Mucosa of descending colon (tissue), 3 donors: ENCODE data around the gene CBY2. TPM values are rescaled to one million over a fixed set of nuclear protein-coding genes. Genes with fewer than 3 reads are reported as not detected.

Experiments
- ATAC-seq: fragments of 200-7000 bp; cut with Tn5 transposase; one replicate; pipeline ENCODE4 v1.9.1; 2020; ENCODE audit warnings: mild to moderate bottlenecking, moderate library complexity
- DNase-seq, 3 donors: peaks; one replicate each; pipeline ENCODE4 v3.0.0-alpha.2; 2020
- H3K36me3 ChIP-seq: fragments of 200-600 bp; one replicate; pipeline ENCODE4 v1.8.0; 2021; ENCODE audit warnings: low read depth, mild to moderate bottlenecking
- H3K4me1 ChIP-seq: fragments of 200-600 bp; one replicate; pipeline ENCODE4 v1.8.0; 2021; ENCODE audit warnings: low read depth, mild to moderate bottlenecking
- H3K4me3 ChIP-seq: fragments of 200-600 bp; one replicate; pipeline ENCODE4 v1.8.0; 2021; ENCODE audit warnings: mild to moderate bottlenecking
- H3K9me3 ChIP-seq: fragments of 200-600 bp; one replicate; pipeline ENCODE4 v1.8.0; 2021; ENCODE audit warnings: mild to moderate bottlenecking
- intact Hi-C, 2 donors: fragments of 100-400 bp; cut with DNase I in 1 of 2; cut with micrococcal nuclease in 1 of 2; formaldehyde crosslinking; loops; one replicate each; pipeline versions ENCODE4 v1.11.0 to v1.11.1; 2022; cut with DNase I, micrococcal nuclease
- total RNA-seq, 3 donors: library from RNA; stranded (reverse); fragmentation: NEBNext Ultra II Directional in 2 of 3; extraction: Animal tissue kit (Norgen Biotek cat#: 25700) in 2 of 3; gene quantifications; one replicate each; pipeline versions ENCODE4 v1.2.1 to v1.2.4, GENCODE V29; 2021 to 2023
- TF ChIP-seq, protein P1 (sequence below): fragments of 200-600 bp; IDR thresholded peaks from one replicate; pipeline ENCODE4 v1.8.0; 2022; ENCODE audit warnings: antibody characterized with exemption, mild to moderate bottlenecking
- donor health status: DM: no; HTN: no; CAD: no; lungs with moderate emphysema.
- donor health status: DM: no; HTN: no; CAD: no.
- donor health status: DM: no; HTN: yes; CAD: no.

The CBY2 gene
- total RNA-seq, 3 donors from 2014 or later, result not detected

DNA sequence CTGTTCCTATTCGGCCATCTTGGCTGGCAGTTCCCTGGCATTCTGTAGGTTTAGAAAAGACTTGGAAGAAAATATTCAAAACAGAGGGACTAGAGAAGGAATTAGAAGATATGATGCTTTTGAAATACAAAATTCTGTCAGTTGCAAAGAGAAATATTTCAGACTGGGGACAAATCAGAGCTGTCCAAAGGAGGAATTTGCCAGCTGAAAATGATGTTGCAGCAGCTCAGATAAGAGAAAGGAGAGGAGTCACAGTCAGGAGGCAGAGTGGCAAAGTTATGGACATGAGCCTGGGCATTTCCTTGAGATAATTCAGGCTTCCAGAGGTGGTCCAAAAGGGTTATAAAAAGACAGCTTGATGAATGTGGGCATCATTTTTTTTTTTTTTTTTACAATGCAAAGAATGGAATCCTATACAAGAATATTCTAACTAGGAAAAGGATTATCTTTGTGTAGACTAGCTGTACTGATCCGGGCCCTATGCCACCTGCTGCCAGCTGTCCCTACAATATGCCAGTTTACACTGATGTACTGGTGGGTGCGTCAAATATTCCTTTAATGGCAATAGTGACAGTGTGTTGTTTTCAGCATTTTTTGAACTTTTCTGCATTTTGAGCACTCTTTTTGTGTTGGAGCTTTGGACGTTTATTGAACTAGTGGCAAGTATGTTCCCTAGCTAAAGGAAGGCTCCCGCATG is 31.8 kb upstream of the CBY2 start:
- intact Hi-C loops, result no loop called here
- H3K9me3 ChIP-seq, result no peaks in the 10 kb centered on the region
- no peaks in the 10 kb centered on the region for H3K4me1 ChIP-seq
- H3K36me3 ChIP-seq, result no peaks in the 10 kb centered on the region
- ATAC-seq, result no peak
- H3K4me3 ChIP-seq, result no peak overlapping the region
- DNase-seq, result no peak
- TF ChIP-seq, protein P1, sequence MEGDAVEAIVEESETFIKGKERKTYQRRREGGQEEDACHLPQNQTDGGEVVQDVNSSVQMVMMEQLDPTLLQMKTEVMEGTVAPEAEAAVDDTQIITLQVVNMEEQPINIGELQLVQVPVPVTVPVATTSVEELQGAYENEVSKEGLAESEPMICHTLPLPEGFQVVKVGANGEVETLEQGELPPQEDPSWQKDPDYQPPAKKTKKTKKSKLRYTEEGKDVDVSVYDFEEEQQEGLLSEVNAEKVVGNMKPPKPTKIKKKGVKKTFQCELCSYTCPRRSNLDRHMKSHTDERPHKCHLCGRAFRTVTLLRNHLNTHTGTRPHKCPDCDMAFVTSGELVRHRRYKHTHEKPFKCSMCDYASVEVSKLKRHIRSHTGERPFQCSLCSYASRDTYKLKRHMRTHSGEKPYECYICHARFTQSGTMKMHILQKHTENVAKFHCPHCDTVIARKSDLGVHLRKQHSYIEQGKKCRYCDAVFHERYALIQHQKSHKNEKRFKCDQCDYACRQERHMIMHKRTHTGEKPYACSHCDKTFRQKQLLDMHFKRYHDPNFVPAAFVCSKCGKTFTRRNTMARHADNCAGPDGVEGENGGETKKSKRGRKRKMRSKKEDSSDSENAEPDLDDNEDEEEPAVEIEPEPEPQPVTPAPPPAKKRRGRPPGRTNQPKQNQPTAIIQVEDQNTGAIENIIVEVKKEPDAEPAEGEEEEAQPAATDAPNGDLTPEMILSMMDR, result no peak

- H3K4me1 ChIP-seq, result no peaks in the 10 kb centered on the region
- ATAC-seq (no peak), DNase-seq (no peak)
- intact Hi-C loops, result no loop called here
- no peaks in the 10 kb centered on the region for H3K9me3 ChIP-seq
- H3K4me3 ChIP-seq, result no peak overlapping the region
- H3K36me3 ChIP-seq, result no peaks in the 10 kb centered on the region
- TF ChIP-seq, protein P1, result no peak
These were observed 27.2 kb upstream of the CBY2 start for GRCh38 chr13:45674908-45675307.

GRCh38 chr13:45678282-45678681 is 23.8 kb upstream of the CBY2 start:
- DNase-seq (no peak), ATAC-seq (no peak)
- no peak overlapping the region for H3K4me3 ChIP-seq
- no peaks in the 10 kb centered on the region for H3K9me3 ChIP-seq
- no peaks in the 10 kb centered on the region for H3K36me3 ChIP-seq
- TF ChIP-seq, protein P1, result no peak
- H3K4me1 ChIP-seq, result no peaks in the 10 kb centered on the region
- intact Hi-C loops, result no loop called here

DNA sequence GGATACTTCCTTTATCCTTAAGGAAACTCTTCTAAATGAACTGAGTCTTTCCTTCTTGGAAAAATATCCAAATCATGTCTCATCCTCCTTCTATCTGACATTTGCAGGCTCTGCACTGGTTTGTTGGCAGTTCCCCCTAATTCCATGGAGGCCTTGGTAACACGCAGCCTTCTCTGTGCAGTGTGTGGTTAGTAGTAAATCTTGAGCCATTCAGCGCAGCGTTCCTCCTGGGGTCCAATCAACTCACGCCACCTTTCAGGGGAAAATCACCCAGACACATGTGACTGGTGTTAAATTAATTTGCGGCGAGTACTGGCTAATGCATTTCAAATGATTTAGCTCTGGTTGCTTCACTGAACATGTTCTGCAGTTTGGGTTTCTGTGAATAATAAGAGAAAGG is 21.0 kb upstream of the CBY2 start:
- ATAC-seq (no peak), DNase-seq (no peak)
- intact Hi-C loops, result no loop called here
- Histone ChIP-seq H3K36me3 (no peaks in the 10 kb centered on the region), H3K9me3 (no peaks in the 10 kb centered on the region), H3K4me1 (no peaks in the 10 kb centered on the region), H3K4me3 (no peak overlapping the region)
- TF ChIP-seq, protein P1, result no peak

GRCh38 chr13:45682494-45683008 is 19.6 kb upstream of the CBY2 start:
- intact Hi-C loops, result no loop called here
- no peak for ATAC-seq
- H3K4me3 ChIP-seq, result no peak overlapping the region
- no peaks in the 10 kb centered on the region for H3K36me3 ChIP-seq
- no peak for DNase-seq
- TF ChIP-seq, protein P1, result no peak
- H3K4me1 ChIP-seq, result no peaks in the 10 kb centered on the region
- H3K9me3 ChIP-seq, result no peaks in the 10 kb centered on the region

DNA sequence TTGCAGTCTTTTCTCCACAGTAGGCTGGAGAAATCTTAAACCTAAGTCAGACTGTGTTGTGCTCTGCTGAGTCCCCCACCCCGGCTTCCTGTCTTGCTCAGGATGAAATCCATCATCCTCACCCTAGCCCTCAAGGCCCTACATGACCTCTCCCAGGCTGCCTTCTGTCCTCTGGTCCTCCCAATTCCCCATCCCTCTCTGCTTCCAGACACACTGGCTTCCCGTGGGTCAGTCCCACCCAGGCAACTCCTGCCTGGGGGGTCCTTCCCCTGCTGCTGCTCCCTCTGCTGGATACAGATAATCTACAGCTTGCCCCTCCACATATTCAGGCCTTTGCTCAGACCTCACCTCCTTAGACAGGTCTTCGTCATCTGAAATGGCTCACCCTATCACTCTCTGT is 18.4 kb upstream of the CBY2 start:
- no peak overlapping the region for H3K4me3 ChIP-seq
- intact Hi-C loops, result no loop called here
- TF ChIP-seq, protein P1, result no peak
- H3K9me3 ChIP-seq, result no peaks in the 10 kb centered on the region
- DNase-seq, result no peak
- ATAC-seq, result no peak
- H3K36me3 ChIP-seq, result no peaks in the 10 kb centered on the region
- H3K4me1 ChIP-seq, result no peaks in the 10 kb centered on the region
